Upper lobe of left lung (tissue), 4 donors: ENCODE results near the gene IRF8.

ENCODE experiments used
- EP300 ChIP-seq, 4 donors: sonication (generic); formaldehyde crosslinking; IDR thresholded peaks; one replicate each; pipeline ENCODE4 v1.5.1; 2017; ENCODE audit warnings: antibody characterized with exemption in 4 of 4, control low read depth in 2 of 4
- POLR2A ChIP-seq, 4 donors: fragments of 450-650 bp; IDR thresholded peaks; one replicate each; pipeline ENCODE4 v1.5.1; 2016 to 2017; ENCODE audit warnings: antibody characterized with exemption in 4 of 4, mild to moderate bottlenecking in 2 of 4
- POLR2AphosphoS5 ChIP-seq, 2 donors: sonication (generic); formaldehyde crosslinking; IDR thresholded peaks; one replicate each; pipeline ENCODE4 v1.5.1; 2017; ENCODE audit warnings: antibody characterized with exemption in 2 of 2
- TF ChIP-seq, protein P1 (sequence below), 6 experiments: fragments of 450-650 bp in 4 of 6; fragments of 200-600 bp in 2 of 6; sonication (generic) in 2 of 6; IDR thresholded peaks; one replicate each; pipeline ENCODE4 v1.5.1; 2016 to 2019; ENCODE audit warnings: antibody characterized with exemption in 6 of 6

GRCh38 chr16:85863384-85863774 lies 35.6 kb upstream of the IRF8 start:
- no peak for TF ChIP-seq POLR2A (IDR thresholded peaks at IDR 0.05)
- TF ChIP-seq, protein P1, sequence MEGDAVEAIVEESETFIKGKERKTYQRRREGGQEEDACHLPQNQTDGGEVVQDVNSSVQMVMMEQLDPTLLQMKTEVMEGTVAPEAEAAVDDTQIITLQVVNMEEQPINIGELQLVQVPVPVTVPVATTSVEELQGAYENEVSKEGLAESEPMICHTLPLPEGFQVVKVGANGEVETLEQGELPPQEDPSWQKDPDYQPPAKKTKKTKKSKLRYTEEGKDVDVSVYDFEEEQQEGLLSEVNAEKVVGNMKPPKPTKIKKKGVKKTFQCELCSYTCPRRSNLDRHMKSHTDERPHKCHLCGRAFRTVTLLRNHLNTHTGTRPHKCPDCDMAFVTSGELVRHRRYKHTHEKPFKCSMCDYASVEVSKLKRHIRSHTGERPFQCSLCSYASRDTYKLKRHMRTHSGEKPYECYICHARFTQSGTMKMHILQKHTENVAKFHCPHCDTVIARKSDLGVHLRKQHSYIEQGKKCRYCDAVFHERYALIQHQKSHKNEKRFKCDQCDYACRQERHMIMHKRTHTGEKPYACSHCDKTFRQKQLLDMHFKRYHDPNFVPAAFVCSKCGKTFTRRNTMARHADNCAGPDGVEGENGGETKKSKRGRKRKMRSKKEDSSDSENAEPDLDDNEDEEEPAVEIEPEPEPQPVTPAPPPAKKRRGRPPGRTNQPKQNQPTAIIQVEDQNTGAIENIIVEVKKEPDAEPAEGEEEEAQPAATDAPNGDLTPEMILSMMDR (IDR thresholded peaks at IDR 0.05) = no peak
- no peak for TF ChIP-seq POLR2AphosphoS5 (IDR thresholded peaks at IDR 0.05)
- no peak for TF ChIP-seq EP300 (IDR thresholded peaks at IDR 0.05)
